Heart left ventricle (tissue), 13 donors: Measurements from ENCODE around the gene MGAT3.

Experiments used
- CTCF ChIP-seq, 12 donors: fragments of 200-600 bp; sonication (generic) in 4 of 12; IDR thresholded peaks; one replicate each; pipeline versions ENCODE4 v1.5.0 to v1.8.0; 2018 to 2022; ENCODE audit warnings: antibody characterized with exemption in 12 of 12, mild to moderate bottlenecking in 5 of 12
- POLR2A ChIP-seq, 2 donors: fragments of 450-650 bp; IDR thresholded peaks; one replicate each; pipeline ENCODE4 v1.6.1; 2017; ENCODE audit warnings: antibody characterized with exemption in 2 of 2, mild to moderate bottlenecking in 2 of 2, moderate library complexity in 2 of 2
- donor health status: ischemic (EF 13 %, LVEDD 7.1; RV severe dilation, severe dysfunction).
- donor health status: DM: no; HTN: yes; CAD: no.
- donor health status: DM: no; HTN: no; CAD: no.
- donor health status: ischemic (EF 25% LVEDD 6.9; RV normal size, moderate dysfunction).
- donor health status: ischemic (EF 25% LVEDD 5.7; RV mildly dilated, moderate dysfunction).
- donor health status: ischemic (EF 35%, LVEDD 5.7; RV mildly dilated, moderate dysfunction).
- donor health status: nonischemic (EF 11% LVEDD 7.7; RV severe dilation, severe dysfunction).
- donor health status: DM: yes; HTN: yes; CAD: no.
- donor health status: PGD.
- donor health status: ischemic (EF 29% LVEDD 5.4; RV normal size, mild dysfunction).
- donor health status: nonischemic (EF 23%, LVEDD 6.1; RV moderate dilation, normal function).

DNA sequence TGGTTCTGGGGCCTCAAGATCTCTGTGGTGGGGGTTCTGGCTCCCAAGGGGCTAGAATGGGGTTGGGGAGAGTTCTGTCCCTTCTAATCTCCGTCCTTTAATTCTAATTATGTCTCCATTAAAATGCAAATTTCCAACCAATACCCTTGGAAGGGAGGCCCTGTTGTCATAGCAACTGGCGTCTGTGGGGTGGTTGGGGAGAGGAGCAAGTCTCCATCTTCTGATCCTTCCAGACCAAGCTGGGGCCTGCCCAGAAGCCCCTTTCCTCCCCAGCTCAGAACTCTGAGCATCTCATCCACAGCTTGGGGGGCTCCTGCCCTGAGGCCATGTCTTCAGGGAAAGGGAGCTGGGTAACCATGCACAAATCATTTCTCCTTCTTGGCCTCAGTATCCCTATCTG, 81.2 kb downstream of the MGAT3 start:
- TF ChIP-seq CTCF (IDR thresholded peaks at IDR 0.05): no peak
- no peak for TF ChIP-seq POLR2A (IDR thresholded peaks at IDR 0.05)
